Fibroblast of lung (primary cell): ENCODE data around the gene TSPYL2. TPM values are rescaled to one million over a fixed set of nuclear protein-coding genes. Genes with fewer than 3 reads are reported as not detected.

Experiments used
- DNase-seq, 2 donors: peaks; one replicate each; pipeline versions ENCODE4 v3.0.0 to v3.0.0-alpha.2; 2010; ENCODE audit warnings: low read depth in 2 of 2
- H2AFZ ChIP-seq: 2 replicates; pipeline ENCODE4 v1.5.1; 2012; ENCODE audit warnings: low read length, control low read depth, inconsistent platforms
- H3K27ac ChIP-seq: 2 replicates; pipeline ENCODE4 v1.5.1; 2011; ENCODE audit warnings: low read length, control low read depth; ENCODE audit not compliant: insufficient read depth
- H3K27me3 ChIP-seq: 2 replicates; pipeline ENCODE4 v1.5.1; 2011; ENCODE audit warnings: mild to moderate bottlenecking, low read length; ENCODE audit not compliant: control insufficient read depth, insufficient read depth
- H3K36me3 ChIP-seq: 2 replicates; pipeline ENCODE4 v1.5.1; 2011; ENCODE audit warnings: low read length; ENCODE audit not compliant: control insufficient read depth, insufficient read depth
- H3K4me1 ChIP-seq: 2 replicates; pipeline ENCODE4 v1.5.1; 2011; ENCODE audit warnings: low read length; ENCODE audit not compliant: control insufficient read depth, insufficient read depth; ENCODE audit errors: extremely low read depth
- H3K4me2 ChIP-seq: 2 replicates; pipeline ENCODE4 v1.5.1; 2011; ENCODE audit warnings: low read length, control low read depth; ENCODE audit not compliant: insufficient read depth; ENCODE audit errors: extremely low read depth
- H3K4me3 ChIP-seq, 4 experiments: fragments of 200-600 bp in 1 of 4; sonication (generic) in 1 of 4; replicated peaks in 1 of 4; 2 replicates each; pipeline ENCODE4 v1.5.1; 2011 to 2016; ENCODE audit warnings: low read length in 4 of 4, low read depth in 3 of 4, mild to moderate bottlenecking in 3 of 4, control low read depth in 2 of 4, inconsistent platforms in 1 of 4, mixed read lengths in 1 of 4; ENCODE audit not compliant: insufficient read depth in 1 of 4; ENCODE audit errors: control extremely low read depth in 1 of 4
- H3K79me2 ChIP-seq: 2 replicates; pipeline ENCODE4 v1.5.1; 2012; ENCODE audit warnings: mild to moderate bottlenecking, low read length, inconsistent platforms; ENCODE audit not compliant: control insufficient read depth, insufficient read depth
- H3K9ac ChIP-seq: 2 replicates; pipeline ENCODE4 v1.5.1; 2011; ENCODE audit warnings: mild to moderate bottlenecking, low read length, control low read depth; ENCODE audit not compliant: insufficient read depth
- H3K9me3 ChIP-seq: 2 replicates; pipeline ENCODE4 v1.5.1; 2012; ENCODE audit warnings: low read depth, low read length; ENCODE audit not compliant: control insufficient read depth, insufficient read depth
- H4K20me1 ChIP-seq: 2 replicates; pipeline ENCODE4 v1.5.1; 2011; ENCODE audit warnings: low read length; ENCODE audit not compliant: control insufficient read depth, insufficient read depth; ENCODE audit errors: extremely low read depth
- CTCF ChIP-seq, 2 donors: IDR thresholded peaks in 1 of 2; conservative IDR thresholded peaks in 1 of 2; 1 replicate in 1 of 2; 2 replicates in 1 of 2; pipeline ENCODE4 v1.5.1; 2011 to 2012; ENCODE audit warnings: low read length in 2 of 2, control low read depth in 1 of 2, inconsistent platforms in 1 of 2, low read depth in 1 of 2, mild to moderate bottlenecking in 1 of 2
- EZH2 ChIP-seq: IDR thresholded peaks from 2 replicates; pipeline ENCODE4 v1.5.1; 2012; ENCODE audit warnings: low read length, control low read depth, mild to moderate bottlenecking; ENCODE audit errors: missing control alignments
- polyA plus RNA-seq, 2 donors: library from polyadenylated mRNA; depleted of rRNA in 1 of 2; stranded (reverse) in 1 of 2; unstranded in 1 of 2; fragments of >200 nt; gene quantifications; 2 replicates each; pipeline ENCODE4 v1.2.1, GENCODE V29; 2011 to 2012; ENCODE audit warnings: missing spikeins in 1 of 2
- total RNA-seq: library from RNA; depleted of rRNA; stranded (reverse); fragments of >200 nt; gene quantifications from 2 replicates; pipeline ENCODE4 v1.2.1, GENCODE V29; 2014

TSPYL2 gene
- total and polyA plus RNA-seq, 2 donors (not counting 1 experiment from before 2014, with no cell fraction given) = 10.2 to 21.0 TPM

- H3K27me3 ChIP-seq = no peaks in the 10 kb centered on the region
- H3K4me1 ChIP-seq = peaks cover 3% of the 10 kb centered on the region
- peaks cover 3% of the 10 kb centered on the region for H3K36me3 ChIP-seq
- H3K4me3 ChIP-seq = no peak overlapping the region
- no peaks in the 10 kb centered on the region for H4K20me1 ChIP-seq
- no peak overlapping the region for H3K9ac ChIP-seq
- H3K79me2 ChIP-seq = no peaks in the 10 kb centered on the region
- no peak overlapping the region for H3K27ac ChIP-seq
- H3K4me2 ChIP-seq = no peak overlapping the region
- no peak overlapping the region for H2AFZ ChIP-seq
- H3K9me3 ChIP-seq = no peaks in the 10 kb centered on the region
- no peak for TF ChIP-seq CTCF (conservative IDR thresholded peaks at IDR 0.05 in 1 of 2, IDR thresholded peaks at IDR 0.05 in 1 of 2; ENCODE audit: low read depth in 1 of 2, low read length in 2 of 2)
- no peak for TF ChIP-seq EZH2
- no peak for DNase-seq
These were observed 7.2 kb upstream of the TSPYL2 start for GRCh38 chrX:53075011-53075410.

- H3K4me3 ChIP-seq = no peak overlapping the region
- no peak overlapping the region for H3K9ac ChIP-seq
- no peaks in the 10 kb centered on the region for H3K79me2 ChIP-seq
- no peak overlapping the region for H3K27ac ChIP-seq
- TF ChIP-seq CTCF (conservative IDR thresholded peaks at IDR 0.05 in 1 of 2, IDR thresholded peaks at IDR 0.05 in 1 of 2; ENCODE audit: low read depth in 1 of 2, low read length in 2 of 2) (no peak), EZH2 (no peak)
- H3K4me2 ChIP-seq = no peak overlapping the region
- peaks cover 2% of the 10 kb centered on the region for H3K4me1 ChIP-seq
- H3K36me3 ChIP-seq = peaks cover 3% of the 10 kb centered on the region
- H4K20me1 ChIP-seq = no peaks in the 10 kb centered on the region
- H3K9me3 ChIP-seq = no peaks in the 10 kb centered on the region
- H2AFZ ChIP-seq = no peak overlapping the region
- H3K27me3 ChIP-seq = no peaks in the 10 kb centered on the region
- DNase-seq = no peak
These were observed 5.5 kb upstream of the TSPYL2 start for GRCh38 chrX:53076671-53077070.

- H3K4me3 ChIP-seq = no peak overlapping the region
- H3K36me3 ChIP-seq = peaks cover 3% of the 10 kb centered on the region
- H4K20me1 ChIP-seq = no peaks in the 10 kb centered on the region
- no peak overlapping the region for H2AFZ ChIP-seq
- no peaks in the 10 kb centered on the region for H3K79me2 ChIP-seq
- TF ChIP-seq EZH2 = no peak
- TF ChIP-seq CTCF (conservative IDR thresholded peaks at IDR 0.05 in 1 of 2, IDR thresholded peaks at IDR 0.05 in 1 of 2; ENCODE audit: low read depth in 1 of 2, low read length in 2 of 2) = no peak
- no peaks in the 10 kb centered on the region for H3K27me3 ChIP-seq
- no peak overlapping the region for H3K4me2 ChIP-seq
- H3K9me3 ChIP-seq = no peaks in the 10 kb centered on the region
- no peak for DNase-seq
- H3K9ac ChIP-seq = no peak overlapping the region
- H3K4me1 ChIP-seq = no peaks in the 10 kb centered on the region
- no peak overlapping the region for H3K27ac ChIP-seq
These were observed 4.7 kb upstream of the TSPYL2 start for GRCh38 chrX:53077207-53078197.
